GM12875 (cell line): Measurements from ENCODE around the gene ATP5PO.

Experiments used
- H3K4me3 ChIP-seq: one replicate; pipeline ENCODE4 v1.5.1; 2011; ENCODE audit warnings: low read depth, low read length, control low read depth
- TF ChIP-seq, protein P1 (sequence below): IDR thresholded peaks from 2 replicates; pipeline ENCODE4 v1.5.1; 2011; ENCODE audit warnings: low read depth, mild to moderate bottlenecking, control low read depth, inconsistent platforms, low read length, moderate library complexity, borderline replicate concordance; ENCODE audit not compliant: insufficient read depth

The ATP5PO gene

DNA sequence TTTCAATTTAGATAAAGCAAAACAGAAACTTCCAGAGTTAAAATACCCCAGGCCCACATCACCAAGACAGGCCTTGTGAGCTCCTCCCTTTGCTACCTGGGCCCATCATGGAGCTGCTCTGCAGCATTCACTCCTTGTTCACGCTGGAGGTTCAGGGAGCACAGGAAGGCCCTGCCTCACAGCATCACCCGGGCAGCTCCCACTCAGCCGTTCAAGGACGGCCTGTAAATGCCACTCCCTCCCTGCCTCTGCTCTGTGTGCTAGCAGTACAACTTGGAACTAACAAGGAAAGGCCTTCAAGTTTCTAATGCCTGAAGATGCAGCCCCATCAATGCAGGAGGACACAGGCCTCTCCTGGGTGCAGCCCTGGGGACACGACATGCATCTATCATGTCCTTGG, 11.6 kb downstream of the ATP5PO start:
- TF ChIP-seq, protein P1, sequence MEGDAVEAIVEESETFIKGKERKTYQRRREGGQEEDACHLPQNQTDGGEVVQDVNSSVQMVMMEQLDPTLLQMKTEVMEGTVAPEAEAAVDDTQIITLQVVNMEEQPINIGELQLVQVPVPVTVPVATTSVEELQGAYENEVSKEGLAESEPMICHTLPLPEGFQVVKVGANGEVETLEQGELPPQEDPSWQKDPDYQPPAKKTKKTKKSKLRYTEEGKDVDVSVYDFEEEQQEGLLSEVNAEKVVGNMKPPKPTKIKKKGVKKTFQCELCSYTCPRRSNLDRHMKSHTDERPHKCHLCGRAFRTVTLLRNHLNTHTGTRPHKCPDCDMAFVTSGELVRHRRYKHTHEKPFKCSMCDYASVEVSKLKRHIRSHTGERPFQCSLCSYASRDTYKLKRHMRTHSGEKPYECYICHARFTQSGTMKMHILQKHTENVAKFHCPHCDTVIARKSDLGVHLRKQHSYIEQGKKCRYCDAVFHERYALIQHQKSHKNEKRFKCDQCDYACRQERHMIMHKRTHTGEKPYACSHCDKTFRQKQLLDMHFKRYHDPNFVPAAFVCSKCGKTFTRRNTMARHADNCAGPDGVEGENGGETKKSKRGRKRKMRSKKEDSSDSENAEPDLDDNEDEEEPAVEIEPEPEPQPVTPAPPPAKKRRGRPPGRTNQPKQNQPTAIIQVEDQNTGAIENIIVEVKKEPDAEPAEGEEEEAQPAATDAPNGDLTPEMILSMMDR, result no peak

DNA sequence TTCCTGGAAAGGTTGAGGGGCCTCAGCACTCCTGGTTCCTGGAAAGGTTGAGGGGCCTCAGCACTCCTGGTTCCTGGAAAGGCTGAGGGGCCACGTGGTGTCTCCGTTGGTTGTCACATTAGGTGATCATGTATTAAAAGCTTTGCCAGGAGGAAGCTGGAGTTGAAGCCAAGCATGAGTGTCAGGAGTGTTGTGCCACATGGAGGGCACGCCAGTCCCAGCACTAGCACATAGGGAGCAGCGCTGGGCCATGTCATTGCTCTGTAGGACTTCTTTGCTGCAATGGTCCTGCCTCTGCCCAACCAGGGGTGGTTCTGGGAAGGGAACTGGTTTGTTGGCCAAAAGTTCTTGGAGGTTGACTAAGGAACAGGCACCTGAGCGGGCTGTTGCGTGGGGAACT, 13.3 kb downstream of the ATP5PO start:
- TF ChIP-seq, protein P1, result no peak

More for the DNA sequence above, 11.6 kb downstream of the ATP5PO start:
- H3K4me3 ChIP-seq, result no peak overlapping the region

DNA sequence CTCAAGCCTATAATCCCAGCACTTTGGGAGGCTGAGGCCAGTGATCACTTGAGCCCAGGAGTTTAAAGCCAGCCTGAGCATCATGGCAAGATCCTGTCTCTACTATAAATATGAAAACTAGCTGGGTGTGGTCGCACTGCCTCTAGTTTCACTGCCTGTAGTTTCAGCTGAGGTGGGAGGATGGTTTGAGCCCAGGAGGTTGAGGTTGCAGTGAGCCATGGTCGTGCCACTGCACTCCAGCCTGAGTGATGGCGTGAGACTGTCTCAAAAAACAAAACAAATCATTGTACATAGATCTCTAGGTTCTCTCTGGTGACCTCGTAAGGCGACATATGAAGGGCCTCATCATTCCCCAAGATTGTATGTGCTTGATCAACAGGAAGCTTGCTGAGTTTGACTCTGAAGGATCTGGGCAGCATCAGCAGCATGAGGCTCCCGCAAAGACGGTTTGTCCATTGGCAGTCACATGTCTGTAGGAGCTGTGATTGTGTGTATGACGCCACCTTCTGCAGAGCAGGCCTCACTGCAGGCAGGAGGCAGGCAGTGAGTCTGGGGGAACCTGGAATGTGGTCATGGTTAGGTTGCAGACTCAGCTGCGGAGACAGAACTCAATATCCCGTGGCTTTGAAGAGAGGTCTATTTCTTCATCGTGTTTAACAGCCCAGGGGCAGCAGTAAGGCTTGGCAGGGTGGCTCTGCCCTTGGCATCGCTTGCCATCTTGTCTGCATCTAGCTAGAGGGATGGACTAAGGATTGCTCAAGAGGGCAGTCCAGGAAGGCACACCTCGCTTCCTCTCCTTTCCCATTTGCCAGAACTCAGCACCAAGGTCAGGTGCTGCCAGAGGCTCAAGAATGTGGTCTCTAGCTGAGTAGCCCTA, 14.0 kb downstream of the ATP5PO start:
- H3K4me3 ChIP-seq, result no peak overlapping the region
- TF ChIP-seq, protein P1, result peak; percentile 37; the same call in 1 of the 2 replicates

More for the DNA sequence above, 13.3 kb downstream of the ATP5PO start:
- no peak overlapping the region for H3K4me3 ChIP-seq

DNA sequence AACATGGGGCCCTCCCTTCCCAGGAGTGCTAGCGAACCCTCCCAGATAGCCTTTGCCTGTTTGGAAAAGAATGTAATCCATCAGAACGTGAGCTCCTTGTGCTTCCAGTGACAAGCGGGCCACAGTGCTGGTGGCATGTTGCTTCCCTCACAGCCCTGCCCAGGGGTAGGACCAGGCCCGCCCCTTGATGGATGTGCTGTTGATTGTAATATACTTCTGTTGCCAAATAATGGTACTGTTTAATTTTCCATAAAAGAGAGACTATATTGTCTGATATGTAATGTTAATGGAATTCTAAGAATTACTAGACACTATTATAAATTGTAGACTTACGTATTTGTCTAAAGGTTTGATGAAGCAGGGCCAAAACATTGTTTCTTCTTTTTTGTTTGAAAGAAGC, 16.4 kb downstream of the ATP5PO start:
- TF ChIP-seq, protein P1, result no peak

DNA sequence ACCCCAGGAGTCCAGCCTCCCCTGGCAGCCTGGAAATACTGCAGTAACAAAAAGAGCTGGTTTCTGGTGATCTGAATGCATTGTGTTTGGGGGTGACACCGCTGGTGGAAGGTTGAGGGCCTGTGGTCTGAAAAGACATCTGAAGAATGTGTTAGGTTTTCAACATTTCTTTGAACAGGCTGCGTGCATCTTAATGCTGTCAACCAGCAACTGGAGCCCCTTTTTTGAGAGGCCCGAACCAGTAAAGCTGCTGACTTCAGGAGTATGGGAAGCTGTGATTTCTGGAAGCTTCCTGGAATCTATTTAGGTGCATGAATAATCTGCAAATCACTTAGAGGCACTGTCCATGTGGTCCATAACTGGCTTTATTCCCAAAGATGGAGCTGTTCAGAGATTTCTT, 17.0 kb downstream of the ATP5PO start:
- TF ChIP-seq, protein P1, result no peak

More for the DNA sequence above, 16.4 kb downstream of the ATP5PO start:
- H3K4me3 ChIP-seq, result no peak overlapping the region

DNA sequence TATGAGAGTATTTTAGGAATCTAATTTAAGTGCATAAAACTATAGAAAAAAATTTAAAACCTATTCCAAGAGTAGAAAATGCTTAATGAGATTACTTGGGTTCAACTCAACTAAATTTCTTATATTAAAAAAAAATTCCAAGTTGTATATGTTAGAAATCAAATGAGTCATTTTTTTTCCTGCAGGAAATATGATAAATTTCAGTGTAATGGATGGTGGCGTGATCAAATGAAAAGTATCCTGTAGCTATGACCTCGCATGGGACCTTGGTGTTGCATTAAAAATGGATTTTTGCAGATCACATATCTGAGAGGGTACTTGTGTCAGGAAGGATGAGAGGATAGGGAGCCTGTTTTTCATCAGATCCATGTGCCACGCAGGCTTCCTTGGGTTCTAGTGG, 17.9 kb downstream of the ATP5PO start:
- no peak overlapping the region for H3K4me3 ChIP-seq
- TF ChIP-seq, protein P1, result no peak

More for the DNA sequence above, 17.0 kb downstream of the ATP5PO start:
- no peak overlapping the region for H3K4me3 ChIP-seq

DNA sequence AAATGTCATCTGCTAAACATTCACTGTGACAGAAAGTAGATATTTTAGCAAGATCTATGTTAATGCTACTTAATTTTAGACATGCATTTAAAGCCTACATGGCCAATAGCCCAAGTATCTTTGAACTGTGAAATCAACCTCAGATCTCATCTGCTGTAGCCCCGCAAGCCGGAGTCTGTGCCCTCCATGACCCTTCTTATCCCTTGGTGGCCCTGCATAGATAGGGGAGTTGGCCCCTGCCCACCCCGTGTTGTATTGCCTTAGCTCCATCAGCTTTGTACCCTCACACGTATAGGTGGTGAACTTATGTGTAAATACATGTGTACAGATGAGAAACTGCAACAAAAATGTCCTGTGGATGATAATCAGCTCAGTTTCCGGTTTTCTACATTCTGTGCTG, 18.5 kb downstream of the ATP5PO start:
- H3K4me3 ChIP-seq, result no peak overlapping the region
- TF ChIP-seq, protein P1, result no peak
